ENCODE data around the gene FERMT3. TPM values are rescaled to one million over a fixed set of nuclear protein-coding genes. Genes with fewer than 3 reads are reported as not detected.

FERMT3 gene
- total RNA-seq, 4 donors from 2014 or later, result 2.8 to 10.4 (median 6.1) TPM

DNA sequence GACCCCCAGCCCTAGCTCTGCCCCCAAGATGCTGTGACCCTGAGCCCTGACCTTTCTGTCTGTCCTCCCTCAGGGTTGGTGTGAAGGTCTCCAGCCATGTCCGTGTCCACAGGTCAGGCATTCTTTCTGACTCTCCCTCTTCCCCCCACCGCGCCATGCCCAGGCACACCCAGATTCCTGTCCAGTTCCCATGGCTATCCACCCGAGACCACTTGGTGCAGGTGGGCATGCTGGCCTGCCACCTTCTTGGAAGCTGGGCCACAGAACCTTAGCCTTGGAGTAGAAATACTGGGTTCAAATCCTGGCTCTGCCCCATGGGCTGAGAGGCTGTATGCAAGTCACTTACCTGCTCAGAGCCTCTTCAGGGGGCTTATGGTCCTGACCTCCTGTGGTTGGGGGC, 42.5 kb downstream of the FERMT3 start:
- intact Hi-C loops (cut with DNase I; ENCODE audit: low total_unique reads), result loop anchor here (10.0 kb wide), 1 partner anchor 626 kb away; the partner anchor contains the start of gene EHD1
- Histone ChIP-seq H3K9me3 (no peaks in the 10 kb centered on the region), H3K4me3 (no peak overlapping the region), H3K27me3 (no peaks in the 10 kb centered on the region), H3K27ac (no peak overlapping the region), H3K36me3 (peaks cover 0 to 3% of the 10 kb centered on the region in 2 donors), H3K4me1 (peaks cover 44 to 46% of the 10 kb centered on the region in 2 donors)
- in situ Hi-C loops (cut with MboI; ENCODE audit: low sequenced_read_pairs in 4 of 4), result no loop called here
- ATAC-seq (no peak), DNase-seq (no peak)
- no peak for TF ChIP-seq POLR2A (IDR thresholded peaks at IDR 0.05)
- TF ChIP-seq, protein P1, sequence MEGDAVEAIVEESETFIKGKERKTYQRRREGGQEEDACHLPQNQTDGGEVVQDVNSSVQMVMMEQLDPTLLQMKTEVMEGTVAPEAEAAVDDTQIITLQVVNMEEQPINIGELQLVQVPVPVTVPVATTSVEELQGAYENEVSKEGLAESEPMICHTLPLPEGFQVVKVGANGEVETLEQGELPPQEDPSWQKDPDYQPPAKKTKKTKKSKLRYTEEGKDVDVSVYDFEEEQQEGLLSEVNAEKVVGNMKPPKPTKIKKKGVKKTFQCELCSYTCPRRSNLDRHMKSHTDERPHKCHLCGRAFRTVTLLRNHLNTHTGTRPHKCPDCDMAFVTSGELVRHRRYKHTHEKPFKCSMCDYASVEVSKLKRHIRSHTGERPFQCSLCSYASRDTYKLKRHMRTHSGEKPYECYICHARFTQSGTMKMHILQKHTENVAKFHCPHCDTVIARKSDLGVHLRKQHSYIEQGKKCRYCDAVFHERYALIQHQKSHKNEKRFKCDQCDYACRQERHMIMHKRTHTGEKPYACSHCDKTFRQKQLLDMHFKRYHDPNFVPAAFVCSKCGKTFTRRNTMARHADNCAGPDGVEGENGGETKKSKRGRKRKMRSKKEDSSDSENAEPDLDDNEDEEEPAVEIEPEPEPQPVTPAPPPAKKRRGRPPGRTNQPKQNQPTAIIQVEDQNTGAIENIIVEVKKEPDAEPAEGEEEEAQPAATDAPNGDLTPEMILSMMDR (IDR thresholded peaks at IDR 0.05 in 4 of 5, conservative IDR thresholded peaks at IDR 0.05 in 1 of 5), result no peak

DNA sequence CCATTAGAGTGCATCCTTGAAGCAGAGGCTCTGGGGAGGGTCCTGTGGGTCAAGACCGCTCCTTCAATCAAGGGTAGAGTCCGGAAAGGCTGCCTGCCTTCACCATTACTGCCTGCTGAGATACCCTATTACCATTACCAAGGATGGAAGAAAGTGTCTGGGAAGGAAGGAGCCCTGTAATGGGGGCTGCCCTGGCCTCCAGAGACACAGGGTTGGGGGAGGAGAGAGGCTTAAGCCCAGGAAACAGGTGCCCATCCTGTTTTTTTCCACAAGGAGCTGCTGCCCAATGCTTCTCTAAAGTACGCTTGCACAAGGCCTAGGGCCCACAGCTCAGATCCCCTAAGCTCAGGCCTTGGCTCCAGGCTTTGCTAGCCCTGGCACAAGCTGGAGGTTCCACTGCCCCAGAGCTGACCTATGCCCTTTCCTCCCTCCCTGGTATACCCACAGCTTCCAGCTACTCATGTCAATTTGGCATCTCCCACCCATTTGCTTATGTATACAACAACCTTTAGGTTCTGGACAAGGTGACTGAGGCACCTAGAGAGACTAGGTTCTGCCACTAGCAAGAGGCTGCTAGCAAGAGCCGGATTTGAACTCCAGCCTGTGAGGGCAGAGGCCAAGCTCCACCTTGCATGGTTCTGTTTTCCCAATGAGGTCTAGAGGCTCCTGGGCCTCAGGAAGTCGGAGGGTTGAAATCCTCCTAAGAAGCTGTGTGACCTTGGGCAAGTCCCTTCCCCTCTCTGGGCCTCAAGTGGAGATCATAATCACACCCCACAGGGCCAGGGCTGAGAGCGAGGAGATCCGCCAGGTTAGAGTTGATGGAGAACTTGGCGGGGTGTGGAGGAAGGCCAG, 43.3 kb downstream of the FERMT3 start:
- in situ Hi-C loops (cut with MboI; ENCODE audit: low sequenced_read_pairs in 4 of 4) (no loop called here), intact Hi-C loops (cut with DNase I; ENCODE audit: low total_unique reads) (loop anchor here (10.0 kb wide), 1 partner anchor 625 kb away; the partner anchor contains the start of gene EHD1)

DNA sequence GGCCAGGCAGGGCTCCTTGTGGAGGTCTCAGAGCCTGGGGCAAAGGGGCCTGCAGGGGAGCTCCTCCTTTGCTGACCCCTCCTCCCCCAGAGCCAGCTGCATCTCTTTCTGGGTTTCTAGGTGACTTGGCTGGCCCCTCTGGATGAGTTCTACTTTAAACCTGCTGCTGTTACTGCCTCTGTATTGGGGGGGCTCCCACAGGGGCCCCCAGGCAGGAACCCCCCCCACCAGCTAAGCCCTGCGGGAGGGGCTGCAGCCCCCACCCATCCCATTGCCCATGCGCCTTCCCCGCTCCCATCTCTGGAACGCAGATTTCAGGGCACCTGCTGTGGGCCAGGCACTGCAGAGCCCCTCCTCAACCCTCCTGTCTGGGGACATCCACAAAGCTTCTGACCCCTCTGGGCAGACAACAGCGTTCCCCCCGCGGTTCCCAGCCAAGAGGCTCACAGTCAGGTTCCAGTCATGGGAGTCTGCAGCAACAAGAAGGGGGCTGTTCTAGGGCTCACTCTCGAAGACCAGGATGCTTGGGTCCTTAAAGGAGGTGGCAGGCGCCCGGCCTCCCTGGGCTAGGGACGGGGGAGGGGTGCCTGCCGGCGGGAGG, 44.0 kb downstream of the FERMT3 start:
- Histone ChIP-seq H3K4me3 (peak overlapping the region; percentile 59 to 83 (median 68)), H3K4me1 (peaks cover 37 to 39% of the 10 kb centered on the region in 2 donors), H3K27me3 (no peaks in the 10 kb centered on the region), H3K9me3 (no peaks in the 10 kb centered on the region), H3K27ac (peak overlapping the region in 3 of 4 donors; percentile 76 to 82 (median 77)), H3K36me3 (peaks cover 0 to 7% of the 10 kb centered on the region in 2 donors)
- DNase-seq (no peak), ATAC-seq (no peak)
- in situ Hi-C loops (cut with MboI; ENCODE audit: low sequenced_read_pairs in 4 of 4) (no loop called here), intact Hi-C loops (cut with DNase I; ENCODE audit: low total_unique reads) (loop anchor here (1.0 kb wide), 4 partner anchors 19 to 55 kb away; partner anchors contain the start of gene ESRRA)
- TF ChIP-seq, protein P1 (IDR thresholded peaks at IDR 0.05 in 4 of 5, conservative IDR thresholded peaks at IDR 0.05 in 1 of 5), result no peak
- TF ChIP-seq POLR2A (IDR thresholded peaks at IDR 0.05), result no peak

More for the DNA sequence above, 43.3 kb downstream of the FERMT3 start:
- H3K27ac ChIP-seq, result no peak overlapping the region
- H3K27me3 ChIP-seq, result no peaks in the 10 kb centered on the region
- ATAC-seq, result no peak
- no peaks in the 10 kb centered on the region for H3K9me3 ChIP-seq
- no peak overlapping the region for H3K4me3 ChIP-seq
- DNase-seq, result no peak
- H3K4me1 ChIP-seq, result peaks cover 42 to 44% of the 10 kb centered on the region in 2 donors
- TF ChIP-seq POLR2A (IDR thresholded peaks at IDR 0.05), result no peak
- TF ChIP-seq, protein P1 (IDR thresholded peaks at IDR 0.05 in 4 of 5, conservative IDR thresholded peaks at IDR 0.05 in 1 of 5), result no peak
- no peaks in the 10 kb centered on the region for H3K36me3 ChIP-seq

DNA sequence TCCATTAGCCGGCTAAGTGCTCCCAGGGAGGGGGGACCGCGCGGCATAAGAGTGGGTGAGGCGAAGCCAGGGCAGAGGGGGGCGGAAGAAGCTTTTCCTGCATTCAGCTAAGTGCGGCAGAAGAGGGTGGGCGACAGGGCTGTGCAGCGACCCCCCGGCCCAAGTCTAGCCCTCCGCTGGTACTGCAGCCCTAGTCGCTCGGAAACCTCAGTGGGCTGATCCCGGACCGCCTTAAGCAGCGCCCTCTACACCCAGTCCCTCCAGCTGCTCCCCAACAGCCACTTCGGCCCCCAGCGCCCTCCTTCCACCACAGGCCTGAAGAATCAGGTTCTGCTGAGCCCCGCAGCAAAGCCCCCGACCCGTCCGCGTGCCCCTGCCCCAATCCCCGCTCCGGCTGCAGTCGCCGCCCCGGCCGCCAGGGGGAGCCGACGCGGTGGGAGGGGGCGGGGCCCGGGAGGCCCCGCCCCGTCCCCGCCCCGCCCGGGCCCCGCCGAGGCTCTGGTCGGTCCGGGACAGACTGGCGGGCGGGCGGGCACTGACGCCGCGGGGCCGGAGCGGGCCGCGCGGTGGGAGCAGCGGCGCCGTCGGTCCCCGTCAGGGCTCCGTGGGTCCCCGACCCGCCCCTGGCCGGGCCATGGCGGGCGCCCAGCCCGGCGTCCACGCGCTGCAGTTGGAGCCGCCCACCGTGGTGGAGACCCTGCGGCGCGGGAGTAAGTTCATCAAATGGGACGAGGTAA, 44.7 kb downstream of the FERMT3 start, which contains the start of gene PLCB3:
Gene PLCB3, plus strand, starts transcription at position 515 of the 737 bp plus-strand sequence. Its CDS starts 120 bp downstream, at position 635.
- ATAC-seq (peak; percentile 40 to 50), DNase-seq (no peak)
- Histone ChIP-seq H3K27ac (peak within 1 kb of the TSS; percentile 67 to 82 (median 76)), H3K4me1 (peaks cover 36 to 37% of the 10 kb centered on the region in 2 donors), H3K9me3 (no peaks in the 10 kb centered on the region), H3K36me3 (peaks cover 0 to 10% of the 10 kb centered on the region in 2 donors), H3K4me3 (peak within 1 kb of the TSS; percentile 65 to 92 (median 78)), H3K27me3 (no peaks in the 10 kb centered on the region)
- peak; percentile 82 to 86 for TF ChIP-seq POLR2A (IDR thresholded peaks at IDR 0.05)
- TF ChIP-seq, protein P1 (IDR thresholded peaks at IDR 0.05 in 4 of 5, conservative IDR thresholded peaks at IDR 0.05 in 1 of 5), result peak; percentile 79 to 98 (median 94)
- in situ Hi-C loops (cut with MboI; ENCODE audit: low sequenced_read_pairs in 4 of 4) (no loop called here), intact Hi-C loops (cut with DNase I; ENCODE audit: low total_unique reads) (loop anchor here (1.0 kb wide), 4 partner anchors 18 to 54 kb away; partner anchors contain the start of gene ESRRA)

Data from gastrocnemius medialis (tissue), 4 donors.